Caco-2 (cell line): ENCODE measurements around the gene SPOP. TPM values are rescaled to one million over a fixed set of nuclear protein-coding genes. Genes with fewer than 3 reads are reported as not detected.
A peak's percentile ranks its signal among the peaks of the same experiment; 100 is the strongest.

Experiments used
- BruUV-seq: library from RNA; stranded (reverse); fragments of 400-500 nt; replicated peaks from 2 replicates; lab custom pipeline; 2021; lab: Mats Ljungman, UMichigan
- CTCF ChIA-PET: fragments of 300-600 bp; sonication (Branson Sonifier 250); formaldehyde crosslinking; loops from one replicate; lab custom pipeline; 2022; ENCODE audit warnings: antibody characterized with exemption; lab: Charles Lee
- POLR2A ChIA-PET: fragments of 300-600 bp; sonication (Branson Sonifier 250); formaldehyde crosslinking; loops from one replicate; lab custom pipeline; 2022; ENCODE audit warnings: antibody characterized with exemption; lab: Charles Lee
- DNase-seq, 2 experiments: peaks; one replicate each; pipeline versions ENCODE4 v3.0.0 to v3.0.0-alpha.2; 2020 to 2022
- H3K27me3 ChIP-seq: replicated peaks from 2 replicates; pipeline ENCODE4 v1.6.0; 2011; ENCODE audit warnings: low read length; ENCODE audit not compliant: control insufficient read depth, insufficient read depth
- H3K36me3 ChIP-seq: 2 replicates; pipeline ENCODE4 v1.5.1; 2011; ENCODE audit warnings: low read length; ENCODE audit not compliant: control insufficient read depth, insufficient read depth
- H3K4me1 ChIP-seq: fragments of 250-450 bp; sonication (Bioruptor Pico); 2 replicates; pipeline ENCODE4 v1.5.1; 2020; ENCODE audit warnings: mild to moderate bottlenecking
- H3K4me3 ChIP-seq: 2 replicates; pipeline ENCODE4 v1.5.1; 2011; ENCODE audit warnings: low read depth, mild to moderate bottlenecking, control low read depth, low read length
- H3K9me3 ChIP-seq: fragments of 250-450 bp; sonication (Bioruptor Pico); 2 replicates; pipeline ENCODE4 v1.5.1; 2020; ENCODE audit warnings: mild to moderate bottlenecking, moderate library complexity
- H3K27ac Mint-ChIP-seq: one replicate; pipeline ENCODE4 v1.8.0; 2022; ENCODE audit warnings: mixed read lengths; ENCODE audit not compliant: unreplicated experiment
- H3K27me3 Mint-ChIP-seq: one replicate; pipeline ENCODE4 v1.8.0; 2022; ENCODE audit warnings: mixed read lengths; ENCODE audit not compliant: insufficient read depth, unreplicated experiment
- H3K36me3 Mint-ChIP-seq: one replicate; pipeline ENCODE4 v1.8.0; 2022; ENCODE audit warnings: mild to moderate bottlenecking, mixed read lengths; ENCODE audit not compliant: insufficient read depth, unreplicated experiment
- H3K4me1 Mint-ChIP-seq: one replicate; pipeline ENCODE4 v1.8.0; 2022; ENCODE audit warnings: low read depth, mixed read lengths; ENCODE audit not compliant: unreplicated experiment
- H3K4me3 Mint-ChIP-seq: one replicate; pipeline ENCODE4 v1.8.0; 2022; ENCODE audit warnings: mild to moderate bottlenecking, moderate library complexity, mixed read lengths; ENCODE audit not compliant: unreplicated experiment
- H3K9me3 Mint-ChIP-seq: one replicate; pipeline ENCODE4 v1.8.0; 2022; ENCODE audit warnings: mixed read lengths; ENCODE audit not compliant: unreplicated experiment
- CTCF ChIP-seq, 2 experiments: fragments of 200-600 bp in 1 of 2; IDR thresholded peaks; 1 replicate in 1 of 2; 2 replicates in 1 of 2; pipeline versions ENCODE4 v1.5.1 to v1.8.0; 2011 to 2022; ENCODE audit warnings: antibody characterized with exemption in 1 of 2, control low read depth in 1 of 2, inconsistent platforms in 1 of 2, low read depth in 1 of 2, low read length in 1 of 2, mild to moderate bottlenecking in 1 of 2, moderate library complexity in 1 of 2; ENCODE audit not compliant: insufficient read depth in 1 of 2, severe bottlenecking in 1 of 2, unreplicated experiment in 1 of 2
- intact Hi-C: fragments of 100-400 bp; cut with micrococcal nuclease; formaldehyde crosslinking; loops from one replicate; pipeline ENCODE4 v1.10.0; 2022; ENCODE audit not compliant: unreplicated experiment
- total RNA-seq: library from RNA; stranded (reverse); gene quantifications from 2 replicates; pipeline ENCODE4 v1.2.3, GENCODE V29; 2022

SPOP gene
- total RNA-seq, 1 experiment from 2014 or later = 70.2 TPM

DNA sequence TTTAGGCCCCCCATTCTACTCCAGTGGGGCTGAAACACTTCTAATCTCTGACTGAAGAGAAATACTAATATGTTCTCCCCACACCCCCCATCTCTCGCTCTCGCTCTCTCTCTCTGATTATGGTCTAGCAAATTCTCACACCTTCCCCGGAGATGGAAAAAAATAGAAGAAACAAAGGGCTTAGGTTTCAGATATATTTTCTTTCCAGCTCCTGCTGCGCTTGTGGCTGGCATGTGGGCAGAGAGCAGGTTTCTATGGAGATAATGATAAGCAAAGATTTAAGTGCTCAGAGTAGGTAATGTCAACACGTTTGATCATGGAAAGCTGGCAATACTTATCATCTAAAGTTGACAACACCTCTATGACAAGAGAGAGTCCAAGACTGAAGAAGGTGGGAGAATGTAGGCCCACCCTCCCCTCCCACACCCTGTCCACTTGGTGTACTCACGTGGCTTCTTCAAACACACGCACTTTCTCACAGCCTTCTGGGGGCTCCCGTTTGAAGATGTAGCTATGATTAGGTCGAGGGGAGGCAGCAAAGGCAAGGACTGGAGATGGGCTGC, 37.9 kb upstream of the SPOP start:
- no peaks in the 10 kb centered on the region for H3K4me1 ChIP-seq
- no peak for TF ChIP-seq CTCF (IDR thresholded peaks at IDR 0.05; ENCODE audit: insufficient read depth in 1 of 2, low read depth in 1 of 2, low read length in 1 of 2, severe bottlenecking in 1 of 2, unreplicated experiment in 1 of 2)
- intact Hi-C loops = no loop called here
- Mint-ChIP-seq H3K27me3 (no peaks in the 10 kb centered on the region), H3K4me1 (no peaks in the 10 kb centered on the region), H3K4me3 (no peak overlapping the region), H3K36me3 (peaks cover 47% of the 10 kb centered on the region), H3K9me3 (no peaks in the 10 kb centered on the region), H3K27ac (no peak overlapping the region)
- peaks cover 3% of the 10 kb centered on the region for H3K36me3 ChIP-seq
- no TSS peak for BruUV-seq
- no peaks in the 10 kb centered on the region for H3K9me3 ChIP-seq
- H3K4me3 ChIP-seq = no peak overlapping the region
- no peak for DNase-seq
- H3K27me3 ChIP-seq = no peaks in the 10 kb centered on the region
- ChIA-PET CTCF (interaction anchor here (0.9 to 1.6 kb wide), 4 partner anchors 8 to 146 kb away, joined by 4 to 6 read pairs (median 4); partner anchors contain the start of genes FAM117A and SLC35B1), POLR2A (interaction anchor here (1.6 kb wide), 1 partner anchor 73 kb away, joined by 4 read pairs; the partner anchor contains the start of gene KAT7)

DNA sequence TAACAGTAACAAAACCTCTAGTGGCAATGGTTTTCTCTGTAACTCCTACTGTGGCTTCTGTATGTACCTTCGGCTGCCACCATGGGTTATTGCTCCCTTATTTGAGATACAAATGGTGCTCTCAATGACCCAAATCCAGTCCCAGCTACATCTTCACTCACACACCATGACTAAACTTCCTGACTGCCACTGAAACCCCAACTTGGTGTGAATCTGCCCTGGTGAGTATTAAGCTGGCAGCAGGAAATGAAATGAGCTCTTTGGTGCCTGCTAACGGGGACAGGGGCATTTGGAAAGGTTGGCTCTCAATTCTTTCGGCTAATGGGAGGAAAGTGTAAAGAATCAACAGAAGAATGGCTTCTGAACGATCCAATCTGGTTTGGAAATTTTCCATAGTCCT, 37.3 kb upstream of the SPOP start:
- no peak for DNase-seq
- Histone ChIP-seq H3K4me3 (no peak overlapping the region), H3K4me1 (no peaks in the 10 kb centered on the region), H3K27me3 (no peaks in the 10 kb centered on the region), H3K36me3 (peaks cover 3% of the 10 kb centered on the region), H3K9me3 (no peaks in the 10 kb centered on the region)
- no peak overlapping the region for H3K27ac Mint-ChIP-seq
- ChIA-PET CTCF (interaction anchor here (1.5 to 1.6 kb wide), 2 partner anchors 49 to 145 kb away, joined by 4 to 5 read pairs; partner anchors contain the start of gene FAM117A), POLR2A (interaction anchor here (0.7 to 1.6 kb wide), 2 partner anchors 73 to 671 kb away, joined by 4 to 7 read pairs; partner anchors contain the start of gene KAT7)
- H3K4me3 Mint-ChIP-seq = no peak overlapping the region
- H3K9me3 Mint-ChIP-seq = no peaks in the 10 kb centered on the region
- no peaks in the 10 kb centered on the region for H3K4me1 Mint-ChIP-seq
- TF ChIP-seq CTCF (IDR thresholded peaks at IDR 0.05; ENCODE audit: insufficient read depth in 1 of 2, low read depth in 1 of 2, low read length in 1 of 2, severe bottlenecking in 1 of 2, unreplicated experiment in 1 of 2) = no peak
- intact Hi-C loops = no loop called here
- peaks cover 47% of the 10 kb centered on the region for H3K36me3 Mint-ChIP-seq
- no TSS peak for BruUV-seq
- no peaks in the 10 kb centered on the region for H3K27me3 Mint-ChIP-seq

GRCh38 chr17:49708515-49709183, 30.8 kb upstream of the SPOP start:
- Mint-ChIP-seq H3K4me1 (peaks cover 28% of the 10 kb centered on the region), H3K27me3 (no peaks in the 10 kb centered on the region), H3K36me3 (peaks cover 44% of the 10 kb centered on the region), H3K27ac (peak overlapping the region; percentile 99), H3K4me3 (peak overlapping the region; percentile 89), H3K9me3 (no peaks in the 10 kb centered on the region)
- Histone ChIP-seq H3K4me3 (peak overlapping the region; percentile 38), H3K36me3 (peaks cover 10% of the 10 kb centered on the region), H3K4me1 (peaks cover 8% of the 10 kb centered on the region), H3K27me3 (no peaks in the 10 kb centered on the region), H3K9me3 (no peaks in the 10 kb centered on the region)
- DNase-seq = peak in 1 of 2 experiments; percentile 47
- intact Hi-C loops = loop anchor here (1.0 to 2.0 kb wide), 5 partner anchors 30 to 140 kb away; partner anchors contain the start of genes FAM117A, KAT7, SPOP and TAC4
- no peak for TF ChIP-seq CTCF (IDR thresholded peaks at IDR 0.05; ENCODE audit: insufficient read depth in 1 of 2, low read depth in 1 of 2, low read length in 1 of 2, severe bottlenecking in 1 of 2, unreplicated experiment in 1 of 2)
- BruUV-seq = TSS peak; percentile 67
- CTCF ChIA-PET = interaction anchor here (0.5 to 3.8 kb wide), 31 partner anchors 8 to 1099 kb away, joined by 3 to 36 read pairs (median 6); partner anchors contain the start of genes FAM117A, KAT7, NXPH3 and PHB1
- POLR2A ChIA-PET = interaction anchor here (0.6 to 2.4 kb wide), 10 partner anchors 9 to 294 kb away, joined by 3 to 50 read pairs (median 4); partner anchors contain the start of genes FAM117A, KAT7 and PHB1
